BE2C (cell line): Measurements from ENCODE around the gene MPRIP.

Source experiments
- DNase-seq: peaks from one replicate; pipeline ENCODE4 v3.0.0-alpha.2; 2020
- H3K27me3 ChIP-seq: fragments of 250-450 bp; sonication (Bioruptor Pico); 2 replicates; pipeline ENCODE4 v1.5.1; 2020; ENCODE audit warnings: mild to moderate bottlenecking
- H3K36me3 ChIP-seq: fragments of 250-450 bp; sonication (Bioruptor Pico); 2 replicates; pipeline ENCODE4 v1.5.1; 2020; ENCODE audit warnings: mild to moderate bottlenecking
- H3K4me1 ChIP-seq: fragments of 250-450 bp; sonication (Bioruptor Pico); 2 replicates; pipeline ENCODE4 v1.5.1; 2020
- H3K4me3 ChIP-seq: 2 replicates; pipeline ENCODE4 v1.5.1; 2011; ENCODE audit warnings: low read depth, low read length
- H3K9me3 ChIP-seq: fragments of 250-450 bp; sonication (Bioruptor Pico); 2 replicates; pipeline ENCODE4 v1.5.1; 2020
- TF ChIP-seq, protein P1 (sequence below): IDR thresholded peaks from 2 replicates; pipeline ENCODE4 v1.5.1; 2012; ENCODE audit warnings: mild to moderate bottlenecking, low read depth, low read length

MPRIP gene

GRCh38 chr17:17106756-17107155 lies 64.5 kb downstream of the MPRIP start:
- no peaks in the 10 kb centered on the region for H3K4me1 ChIP-seq
- TF ChIP-seq, protein P1, sequence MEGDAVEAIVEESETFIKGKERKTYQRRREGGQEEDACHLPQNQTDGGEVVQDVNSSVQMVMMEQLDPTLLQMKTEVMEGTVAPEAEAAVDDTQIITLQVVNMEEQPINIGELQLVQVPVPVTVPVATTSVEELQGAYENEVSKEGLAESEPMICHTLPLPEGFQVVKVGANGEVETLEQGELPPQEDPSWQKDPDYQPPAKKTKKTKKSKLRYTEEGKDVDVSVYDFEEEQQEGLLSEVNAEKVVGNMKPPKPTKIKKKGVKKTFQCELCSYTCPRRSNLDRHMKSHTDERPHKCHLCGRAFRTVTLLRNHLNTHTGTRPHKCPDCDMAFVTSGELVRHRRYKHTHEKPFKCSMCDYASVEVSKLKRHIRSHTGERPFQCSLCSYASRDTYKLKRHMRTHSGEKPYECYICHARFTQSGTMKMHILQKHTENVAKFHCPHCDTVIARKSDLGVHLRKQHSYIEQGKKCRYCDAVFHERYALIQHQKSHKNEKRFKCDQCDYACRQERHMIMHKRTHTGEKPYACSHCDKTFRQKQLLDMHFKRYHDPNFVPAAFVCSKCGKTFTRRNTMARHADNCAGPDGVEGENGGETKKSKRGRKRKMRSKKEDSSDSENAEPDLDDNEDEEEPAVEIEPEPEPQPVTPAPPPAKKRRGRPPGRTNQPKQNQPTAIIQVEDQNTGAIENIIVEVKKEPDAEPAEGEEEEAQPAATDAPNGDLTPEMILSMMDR: no peak
- H3K27me3 ChIP-seq: no peaks in the 10 kb centered on the region
- H3K9me3 ChIP-seq: no peaks in the 10 kb centered on the region
- DNase-seq: no peak
- H3K4me3 ChIP-seq: no peak overlapping the region
- H3K36me3 ChIP-seq: no peaks in the 10 kb centered on the region

DNA sequence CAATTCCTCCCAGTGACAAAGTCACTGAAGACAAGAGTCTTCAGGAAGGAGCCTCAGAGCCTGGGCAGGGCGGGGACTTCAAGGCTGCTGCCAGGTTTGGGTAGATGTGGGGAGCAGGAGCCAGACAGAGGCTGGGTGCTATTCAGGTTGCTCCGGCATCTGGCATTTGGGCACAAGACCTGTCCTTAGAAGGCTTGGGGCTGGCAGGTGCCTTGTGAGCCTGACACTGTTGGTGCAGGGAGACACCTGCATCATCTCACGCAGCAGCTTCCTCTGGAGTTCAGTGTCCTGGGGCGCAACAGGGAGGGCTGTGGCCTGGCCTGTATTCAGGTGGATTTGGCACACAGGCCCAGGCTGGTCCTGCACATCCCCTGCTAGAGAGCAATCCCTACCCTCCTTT lies 65.0 kb downstream of the MPRIP start:
- H3K27me3 ChIP-seq: no peaks in the 10 kb centered on the region
- H3K9me3 ChIP-seq: no peaks in the 10 kb centered on the region
- DNase-seq: no peak
- H3K36me3 ChIP-seq: no peaks in the 10 kb centered on the region
- H3K4me3 ChIP-seq: no peak overlapping the region
- no peaks in the 10 kb centered on the region for H3K4me1 ChIP-seq
- TF ChIP-seq, protein P1: no peak

DNA sequence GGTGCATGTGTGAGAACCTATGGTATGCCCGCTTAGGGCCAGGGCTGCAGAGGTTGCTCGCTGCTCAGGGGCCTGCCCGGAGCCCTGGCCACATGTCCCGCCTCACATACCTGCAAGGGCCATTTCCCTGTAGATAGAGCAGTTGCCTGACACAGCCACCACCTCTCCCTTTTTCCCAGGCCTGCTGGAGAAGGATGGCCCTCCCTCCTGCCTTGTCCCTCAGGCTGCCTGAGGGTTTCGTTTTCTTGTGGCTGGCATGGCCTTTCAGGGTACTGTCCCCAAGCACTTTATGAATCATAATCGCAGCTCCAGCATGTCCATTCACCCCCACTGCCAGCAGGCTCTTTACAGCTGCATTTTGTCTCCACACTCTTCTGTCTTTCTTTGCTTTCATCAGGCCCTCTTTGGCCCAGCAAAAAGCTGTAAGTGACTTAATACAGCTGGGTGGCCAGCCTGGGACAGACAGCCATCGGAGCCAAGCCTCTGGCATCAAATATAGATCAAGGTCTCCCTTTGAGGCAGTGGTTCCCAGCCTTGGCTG lies 65.7 kb downstream of the MPRIP start:
- H3K27me3 ChIP-seq: no peaks in the 10 kb centered on the region
- TF ChIP-seq, protein P1: no peak
- H3K9me3 ChIP-seq: no peaks in the 10 kb centered on the region
- no peak overlapping the region for H3K4me3 ChIP-seq
- H3K4me1 ChIP-seq: no peaks in the 10 kb centered on the region
- no peaks in the 10 kb centered on the region for H3K36me3 ChIP-seq
- no peak for DNase-seq

DNA sequence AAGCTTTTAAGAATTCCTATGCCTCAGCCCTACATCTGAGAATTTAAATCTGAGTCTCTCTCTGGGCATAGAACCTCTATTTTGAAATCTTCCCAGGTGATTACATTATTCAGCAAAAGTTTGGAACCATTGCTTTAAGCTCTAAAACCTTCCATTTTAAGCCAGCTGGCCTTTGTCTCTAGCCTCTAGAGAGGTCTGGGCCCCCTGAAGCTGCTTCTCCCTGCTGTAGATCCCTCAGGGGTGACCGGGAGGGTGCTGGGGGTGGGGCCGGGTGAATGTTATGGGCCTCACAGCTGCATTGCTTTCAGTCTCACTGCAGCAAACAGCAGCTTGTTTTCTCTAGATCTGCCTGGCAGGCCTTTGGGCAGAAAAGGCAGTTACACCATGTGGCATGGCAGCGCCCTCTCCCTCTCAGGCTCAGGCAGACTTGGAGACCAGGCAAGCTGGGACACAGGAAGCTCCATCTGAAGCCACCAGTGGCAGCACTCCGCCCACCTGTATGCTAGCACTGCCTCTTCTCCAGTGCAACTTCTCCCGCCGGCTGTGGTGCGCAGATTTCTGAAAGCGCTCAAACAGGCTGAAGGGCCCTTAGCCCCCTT lies 66.3 kb downstream of the MPRIP start:
- no peak for DNase-seq

DNA sequence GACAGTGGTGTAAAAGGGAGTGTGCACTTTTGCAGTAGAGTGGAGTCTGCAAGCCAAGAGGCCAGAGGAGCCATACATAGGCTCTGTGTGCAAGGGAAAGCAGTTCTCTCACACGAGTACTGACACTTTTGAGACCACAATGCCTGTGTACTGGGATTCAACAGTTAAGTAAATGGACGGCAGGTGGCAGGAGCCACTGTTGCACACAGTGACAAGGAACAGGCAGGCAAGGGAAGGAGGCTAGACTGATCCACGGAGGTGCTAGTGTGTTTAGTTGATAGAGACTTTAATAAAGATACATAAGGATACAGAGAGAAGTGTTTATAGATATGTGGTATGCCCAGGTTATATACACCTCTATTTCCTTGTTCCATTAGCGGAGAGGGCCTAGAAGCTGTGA lies 67.0 kb downstream of the MPRIP start:
- H3K4me1 ChIP-seq: no peaks in the 10 kb centered on the region
- DNase-seq: no peak
- H3K4me3 ChIP-seq: no peak overlapping the region
- H3K27me3 ChIP-seq: no peaks in the 10 kb centered on the region
- no peaks in the 10 kb centered on the region for H3K36me3 ChIP-seq
- H3K9me3 ChIP-seq: no peaks in the 10 kb centered on the region
- TF ChIP-seq, protein P1: no peak

More for the DNA sequence above, 66.3 kb downstream of the MPRIP start:
- no peak overlapping the region for H3K4me3 ChIP-seq
- no peaks in the 10 kb centered on the region for H3K27me3 ChIP-seq
- H3K9me3 ChIP-seq: no peaks in the 10 kb centered on the region
- TF ChIP-seq, protein P1: no peak
- no peaks in the 10 kb centered on the region for H3K36me3 ChIP-seq
- no peaks in the 10 kb centered on the region for H3K4me1 ChIP-seq

GRCh38 chr17:17109907-17110306 lies 67.7 kb downstream of the MPRIP start:
- no peak overlapping the region for H3K4me3 ChIP-seq
- no peak for DNase-seq
- H3K36me3 ChIP-seq: no peaks in the 10 kb centered on the region
- TF ChIP-seq, protein P1: no peak
- H3K4me1 ChIP-seq: no peaks in the 10 kb centered on the region
- no peaks in the 10 kb centered on the region for H3K9me3 ChIP-seq
- no peaks in the 10 kb centered on the region for H3K27me3 ChIP-seq
